GM18909 (cell line): ENCODE measurements around the gene CIDEA.

Source experiments
- ATAC-seq: cut with Tn5 transposase; IDR thresholded peaks from one replicate; pipeline ENCODE4 v1.9.1; 2021; ENCODE audit warnings: mild to moderate bottlenecking; ENCODE audit not compliant: unreplicated experiment, poor library complexity

Gene CIDEA

DNA sequence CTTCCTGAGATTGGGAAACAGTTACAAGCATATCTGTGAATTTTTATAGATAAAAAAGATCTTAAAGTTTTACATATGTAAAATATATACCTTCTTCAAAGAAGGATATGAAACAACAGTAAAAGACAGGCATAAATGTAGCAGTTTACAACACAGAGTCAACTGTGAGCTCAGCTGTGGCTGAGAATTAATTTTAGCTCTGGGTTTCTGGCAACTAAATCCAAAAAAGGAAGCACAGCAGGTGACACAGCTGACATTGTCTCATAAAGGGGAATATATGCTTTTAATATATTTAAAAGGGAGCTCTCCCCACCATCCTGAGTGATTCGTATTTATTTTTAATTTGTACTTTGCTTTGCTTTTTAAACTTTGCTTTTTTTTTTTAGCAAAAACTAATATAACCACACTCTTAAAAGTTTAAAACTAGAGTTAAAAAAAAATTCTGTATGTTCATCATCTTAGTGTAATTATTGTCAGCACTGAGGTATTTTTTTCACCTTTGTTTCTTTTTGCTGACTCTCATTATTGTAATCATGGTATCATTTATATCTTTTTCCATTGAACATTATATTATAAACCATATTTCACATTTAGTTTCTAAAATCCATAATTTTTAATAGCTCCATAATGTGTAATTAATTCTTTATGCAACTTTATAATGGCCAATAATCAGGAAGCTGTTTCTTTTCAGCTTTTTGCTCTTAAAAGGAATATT is 60.6 kb downstream of the CIDEA start:
- no peak for ATAC-seq

DNA sequence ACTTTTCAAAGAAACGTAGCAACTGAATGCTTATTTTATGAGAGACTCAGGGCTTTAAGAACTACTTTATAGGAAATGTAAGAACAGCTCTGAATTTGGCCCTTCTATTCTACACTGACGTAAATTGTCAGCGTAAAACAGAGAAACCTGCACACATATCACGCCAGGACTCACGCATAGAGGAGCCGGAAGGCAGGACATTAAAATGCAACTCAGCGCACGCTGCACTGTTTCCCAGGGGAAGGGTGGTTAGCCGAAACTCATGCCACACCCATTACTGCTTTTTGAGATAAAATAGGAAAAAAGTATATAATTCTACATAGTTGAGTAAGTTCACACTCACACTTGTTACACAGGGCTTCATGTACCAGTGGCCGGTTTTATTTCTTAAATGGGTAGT is 61.3 kb downstream of the CIDEA start:
- ATAC-seq = no peak

DNA sequence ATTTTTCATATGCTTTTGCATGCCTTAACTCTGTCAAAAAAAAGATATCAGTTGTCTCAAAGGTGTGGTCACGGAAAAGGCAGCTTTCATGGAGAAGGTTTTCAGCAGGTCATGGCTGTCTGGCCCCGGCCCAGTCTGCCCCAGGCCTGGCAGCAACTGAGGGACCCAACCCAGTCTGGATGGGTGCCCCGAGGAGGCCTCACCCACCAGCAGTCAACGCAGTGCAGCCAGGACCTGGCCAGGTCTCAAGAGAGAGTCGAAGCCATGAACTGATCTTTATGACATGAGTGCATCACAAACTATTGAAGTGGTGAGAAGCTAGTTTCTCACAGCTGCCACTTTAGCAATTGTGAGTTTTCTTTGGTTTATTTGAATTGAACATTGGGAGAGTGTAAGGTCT is 61.8 kb downstream of the CIDEA start:
- ATAC-seq = no peak

DNA sequence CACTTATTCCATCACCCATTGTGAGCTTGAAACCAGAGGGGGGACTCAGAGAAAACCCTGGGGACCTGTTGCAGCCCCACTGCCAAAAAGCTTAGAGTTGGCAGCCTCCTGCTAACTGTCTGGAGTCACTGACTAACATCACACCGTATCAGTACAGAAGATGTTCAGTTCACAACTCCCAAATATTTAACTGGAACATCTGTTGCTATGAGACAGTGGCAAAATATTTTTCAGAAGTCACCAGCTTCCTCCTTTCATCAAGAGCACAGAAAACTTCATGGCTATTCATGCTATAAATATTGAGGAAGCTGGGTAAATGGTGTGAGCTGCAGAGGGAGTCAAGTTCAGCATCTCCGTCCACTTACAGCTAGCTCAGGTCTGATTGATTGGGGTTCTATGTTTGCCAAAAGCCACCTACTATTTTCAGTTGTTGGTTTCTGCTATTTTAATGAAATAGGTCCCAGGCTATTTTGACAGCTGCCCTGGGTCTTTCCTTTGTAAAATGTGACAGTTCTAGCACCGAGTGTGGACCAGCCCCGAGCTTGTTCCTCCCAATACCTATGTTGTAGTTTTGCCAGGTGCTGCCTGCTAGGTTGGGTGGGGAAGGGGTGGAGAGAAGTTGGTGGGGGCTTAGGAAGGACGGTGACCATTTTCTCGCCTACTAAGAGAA is 63.6 kb downstream of the CIDEA start:
- no peak for ATAC-seq

DNA sequence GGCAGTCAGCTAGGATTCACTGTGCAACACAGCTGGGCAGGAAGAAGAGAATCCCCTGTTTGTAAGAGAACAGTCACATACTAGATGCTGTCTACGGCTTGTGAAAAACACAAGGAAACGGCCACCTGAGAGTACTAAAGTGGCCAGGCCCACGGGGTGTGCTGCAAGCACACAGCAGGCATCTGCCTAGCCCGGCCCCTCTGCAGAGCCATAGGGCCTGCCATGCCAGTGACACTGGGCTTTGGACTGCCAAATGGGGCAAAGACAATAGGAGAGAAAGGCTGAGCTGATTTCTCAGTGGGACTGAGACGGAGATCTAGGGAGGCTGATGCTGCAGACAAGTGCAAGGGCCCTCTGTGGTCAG is 64.2 kb downstream of the CIDEA start:
- ATAC-seq = no peak

DNA sequence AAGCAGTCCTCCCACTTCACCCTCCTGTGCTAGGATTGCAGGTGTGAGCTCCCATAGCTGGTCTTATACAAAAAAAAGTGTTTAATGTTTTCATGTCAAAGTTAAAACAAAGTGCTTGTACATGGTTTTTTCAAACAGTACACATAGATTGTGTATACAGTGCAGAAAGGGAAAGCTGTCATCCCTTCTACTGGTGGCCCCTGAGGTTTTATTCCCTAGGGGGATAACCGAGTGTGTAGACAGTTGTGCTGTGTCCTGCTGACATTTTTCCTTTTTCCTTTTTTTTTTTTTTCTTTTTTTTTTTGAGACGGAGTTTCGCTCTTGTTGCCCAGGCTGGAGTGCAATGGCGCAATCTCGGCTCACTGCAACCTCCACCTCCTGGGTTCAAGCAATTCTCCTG is 64.7 kb downstream of the CIDEA start:
- no peak for ATAC-seq

DNA sequence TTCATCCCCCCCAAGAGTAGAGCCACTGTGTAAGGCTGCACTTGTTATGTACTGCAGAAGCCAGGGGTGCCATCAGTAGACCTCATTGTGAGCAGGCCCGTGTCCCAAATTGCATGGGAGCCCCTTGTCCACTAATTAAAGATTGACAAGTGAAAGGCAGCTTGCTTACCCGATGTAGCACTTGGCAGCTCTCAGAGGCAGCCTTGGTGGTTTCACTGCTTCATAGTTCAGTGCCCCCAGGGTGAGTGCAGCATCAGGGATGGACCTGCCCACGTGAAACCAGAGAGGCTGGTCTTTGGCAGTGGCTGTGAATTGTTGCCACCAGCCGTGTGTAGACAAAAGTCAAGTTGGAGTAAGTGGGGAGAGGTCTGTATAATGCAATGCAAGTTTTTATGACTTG is 67.2 kb downstream of the CIDEA start:
- ATAC-seq = peak; percentile 86

DNA sequence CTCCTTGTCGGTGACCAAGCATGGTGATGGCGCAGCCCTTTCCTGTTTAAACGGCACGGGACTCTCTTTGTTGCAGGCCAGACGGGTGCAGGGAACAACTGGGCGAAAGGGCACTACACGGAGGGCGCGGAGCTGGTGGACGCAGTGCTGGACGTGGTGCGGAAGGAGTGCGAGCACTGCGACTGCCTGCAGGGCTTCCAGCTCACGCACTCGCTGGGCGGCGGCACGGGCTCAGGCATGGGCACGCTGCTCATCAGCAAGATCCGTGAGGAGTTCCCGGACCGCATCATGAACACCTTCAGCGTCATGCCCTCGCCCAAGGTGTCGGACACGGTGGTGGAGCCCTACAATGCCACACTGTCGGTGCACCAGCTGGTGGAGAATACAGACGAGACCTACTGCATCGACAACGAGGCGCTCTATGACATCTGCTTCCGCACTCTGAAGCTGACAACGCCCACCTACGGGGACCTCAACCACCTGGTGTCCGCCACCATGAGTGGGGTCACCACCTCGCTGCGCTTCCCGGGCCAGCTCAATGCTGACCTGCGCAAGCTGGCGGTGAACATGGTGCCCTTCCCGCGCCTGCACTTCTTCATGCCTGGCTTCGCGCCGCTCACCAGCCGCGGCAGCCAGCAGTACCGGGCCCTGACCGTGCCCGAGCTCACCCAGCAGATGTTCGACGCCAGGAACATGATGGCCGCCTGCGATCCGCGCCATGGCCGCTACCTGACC is 71.0 kb downstream of the CIDEA start:
- no peak for ATAC-seq

DNA sequence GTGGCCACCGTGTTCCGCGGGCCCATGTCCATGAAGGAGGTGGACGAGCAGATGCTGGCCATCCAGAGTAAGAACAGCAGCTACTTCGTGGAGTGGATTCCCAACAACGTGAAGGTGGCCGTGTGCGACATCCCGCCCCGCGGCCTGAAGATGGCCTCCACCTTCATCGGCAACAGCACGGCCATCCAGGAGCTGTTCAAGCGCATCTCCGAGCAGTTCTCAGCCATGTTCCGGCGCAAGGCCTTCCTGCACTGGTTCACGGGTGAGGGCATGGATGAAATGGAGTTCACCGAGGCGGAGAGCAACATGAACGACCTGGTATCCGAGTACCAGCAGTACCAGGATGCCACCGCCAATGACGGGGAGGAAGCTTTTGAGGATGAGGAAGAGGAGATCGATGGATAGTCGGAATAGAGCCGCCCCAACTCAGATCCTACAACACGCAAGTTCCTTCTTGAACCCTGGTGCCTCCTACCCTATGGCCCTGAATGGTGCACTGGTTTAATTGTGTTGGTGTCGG is 71.6 kb downstream of the CIDEA start:
- ATAC-seq = no peak

DNA sequence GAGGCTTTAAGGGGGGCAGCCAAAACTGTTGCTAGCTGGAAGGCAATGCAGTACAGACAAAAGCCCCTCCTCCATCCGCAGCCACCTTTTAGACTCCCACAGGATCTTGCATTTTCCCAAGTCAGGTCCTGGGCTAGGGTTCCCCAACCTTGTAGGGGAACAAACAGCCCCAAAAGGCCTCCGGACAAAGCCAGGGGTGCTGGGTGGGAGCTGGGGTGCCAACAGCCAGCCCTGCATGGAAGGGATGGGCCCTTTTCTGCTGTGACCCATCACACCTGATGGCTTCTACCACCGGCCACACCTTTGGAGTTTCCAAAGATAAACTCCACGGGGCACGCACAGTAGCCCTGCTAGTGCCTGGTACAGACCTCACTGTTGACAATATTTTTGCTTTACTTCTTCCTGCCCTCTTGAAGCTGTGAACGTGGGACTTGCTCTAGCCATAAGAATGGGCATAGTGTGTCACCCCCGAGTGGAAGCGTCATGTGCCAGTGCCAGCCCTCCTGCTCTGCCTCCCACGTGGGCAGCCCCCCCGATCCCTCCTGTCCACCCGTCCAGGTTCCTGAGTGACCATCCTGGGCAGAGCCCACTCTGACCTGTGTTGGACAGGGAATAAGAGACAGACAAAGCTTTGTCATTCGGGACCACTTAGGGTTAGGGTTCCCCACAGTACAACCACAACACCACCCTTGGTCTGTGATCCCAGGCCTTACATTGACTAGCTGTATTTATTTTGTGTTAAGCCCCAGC is 72.7 kb downstream of the CIDEA start:
- ATAC-seq = no peak
